B cell (primary cell): Measurements from ENCODE around the gene HMGXB3. TPM values are rescaled to one million over a fixed set of nuclear protein-coding genes. Genes with fewer than 3 reads are reported as not detected.

Source experiments
- ATAC-seq: fragments of 200-7000 bp; cut with Tn5 transposase; one replicate; pipeline ENCODE4 v1.10.0; 2021; ENCODE audit warnings: low read depth, mild to moderate bottlenecking, moderate number of reproducible peaks, moderate library complexity
- CTCF ChIA-PET: fragments of 350-600 bp; sonication (Branson Sonifier 250); formaldehyde crosslinking; loops from one replicate; lab custom pipeline; 2021; ENCODE audit warnings: antibody characterized with exemption, inconsistent platforms; lab: Charles Lee
- POLR2A ChIA-PET: fragments of 350-600 bp; sonication (Branson Sonifier 250); formaldehyde crosslinking; loops from one replicate; lab custom pipeline; 2021; ENCODE audit warnings: antibody characterized with exemption; lab: Charles Lee
- DNase-seq: peaks from one replicate; pipeline ENCODE4 v3.0.0; 2013
- H2AFZ ChIP-seq: 2 replicates; pipeline ENCODE4 v1.6.1; 2012; ENCODE audit warnings: mild to moderate bottlenecking, low read depth, low read length; ENCODE audit not compliant: insufficient read depth, poor library complexity, severe bottlenecking
- H3K27ac ChIP-seq, 2 donors: 1 replicate in 1 of 2; 2 replicates in 1 of 2; pipeline ENCODE4 v1.5.1; 2012 to 2013; ENCODE audit warnings: low read length in 2 of 2, mild to moderate bottlenecking in 2 of 2, moderate library complexity in 1 of 2
- H3K27me3 ChIP-seq, 4 experiments: fragments of 200-600 bp in 1 of 4; sonication (generic) in 1 of 4; replicated peaks in 1 of 4; 1 replicate in 2 of 4; 2 replicates in 2 of 4; pipeline versions ENCODE4 v1.6.1 to v1.7.0; 2013 to 2016; ENCODE audit warnings: low read length in 3 of 4, mild to moderate bottlenecking in 2 of 4, mixed read lengths in 1 of 4, moderate library complexity in 1 of 4; ENCODE audit not compliant: insufficient read depth in 4 of 4, control insufficient read depth in 3 of 4; ENCODE audit errors: control extremely low read depth in 1 of 4
- H3K36me3 ChIP-seq, 2 experiments: replicated peaks in 1 of 2; 1 replicate in 1 of 2; 2 replicates in 1 of 2; pipeline versions ENCODE4 v1.6.1 to v1.7.1; 2013; ENCODE audit warnings: low read length in 1 of 2; ENCODE audit not compliant: insufficient read depth in 2 of 2, control insufficient read depth in 1 of 2; ENCODE audit errors: control extremely low read depth in 1 of 2, extremely low read depth in 1 of 2
- H3K4me1 ChIP-seq, 2 donors: fragments of 200-600 bp in 1 of 2; sonication (generic) in 1 of 2; 1 replicate in 1 of 2; 2 replicates in 1 of 2; pipeline versions ENCODE4 v1.5.1 to v1.6.1; 2013 to 2017; ENCODE audit warnings: low read length in 2 of 2; ENCODE audit not compliant: control insufficient read depth in 2 of 2, insufficient read depth in 2 of 2
- H3K4me2 ChIP-seq: replicated peaks from 2 replicates; pipeline ENCODE3; 2012; ENCODE audit warnings: mild to moderate bottlenecking, low read depth, low read length; ENCODE audit not compliant: poor library complexity, severe bottlenecking
- H3K4me3 ChIP-seq, 5 experiments: fragments of 200-600 bp in 1 of 5; sonication (generic) in 1 of 5; 1 replicate in 3 of 5; 2 replicates in 2 of 5; pipeline versions ENCODE4 v1.5.1 to v1.7.0; 2011 to 2016; ENCODE audit warnings: low read length in 4 of 5, mild to moderate bottlenecking in 4 of 5, low read depth in 2 of 5, control low read depth in 1 of 5, moderate library complexity in 1 of 5; ENCODE audit not compliant: insufficient read depth in 1 of 5; ENCODE audit errors: control extremely low read depth in 1 of 5, extremely low read depth in 1 of 5
- H3K79me2 ChIP-seq: fragments of 200-600 bp; sonication (generic); one replicate; pipeline ENCODE4 v1.6.0; 2016; ENCODE audit warnings: low read length; ENCODE audit not compliant: control insufficient read depth, insufficient read depth
- H3K9ac ChIP-seq: fragments of 200-600 bp; sonication (generic); 2 replicates; pipeline ENCODE4 v1.6.1; 2017; ENCODE audit warnings: mild to moderate bottlenecking, low read length, moderate library complexity
- H3K9me3 ChIP-seq, 3 donors: one replicate each; pipeline versions ENCODE4 v1.6.1 to v1.7.1; 2013; ENCODE audit warnings: low read length in 2 of 3; ENCODE audit not compliant: control insufficient read depth in 2 of 3, insufficient read depth in 1 of 3; ENCODE audit errors: control extremely low read depth in 1 of 3
- H4K20me1 ChIP-seq: 2 replicates; pipeline ENCODE4 v1.6.0; 2012; ENCODE audit warnings: mild to moderate bottlenecking, low read length; ENCODE audit not compliant: insufficient read depth, control insufficient read depth, poor library complexity, severe bottlenecking
- H3K27ac Mint-ChIP-seq: one replicate; pipeline ENCODE4 v1.8.0; 2021; ENCODE audit warnings: mixed read lengths
- H3K27me3 Mint-ChIP-seq: one replicate; pipeline ENCODE4 v1.8.0; 2021; ENCODE audit warnings: mixed read lengths
- H3K4me1 Mint-ChIP-seq: one replicate; pipeline ENCODE4 v1.8.0; 2021; ENCODE audit warnings: mixed read lengths
- H3K4me3 Mint-ChIP-seq: one replicate; pipeline ENCODE4 v1.8.0; 2021; ENCODE audit warnings: mixed read lengths
- H3K9me3 Mint-ChIP-seq: one replicate; pipeline ENCODE4 v1.8.0; 2022; ENCODE audit warnings: mixed read lengths; ENCODE audit not compliant: insufficient read depth
- EZH2 ChIP-seq: IDR thresholded peaks from 2 replicates; pipeline ENCODE4 v1.6.1; 2012; ENCODE audit warnings: borderline replicate concordance, low read depth, mild to moderate bottlenecking, moderate library complexity, low read length; ENCODE audit not compliant: insufficient read depth, poor library complexity, severe bottlenecking
- WGBS: methylation state at CpG from one replicate; pipeline ENCODE4 v1.1.5; 2013; ENCODE audit warnings: missing lambda C conversion rate; ENCODE audit not compliant: insufficient coverage; 5-methylcytosine and 5-hydroxymethylcytosine counted together
- intact Hi-C: fragments of 100-400 bp; cut with micrococcal nuclease; formaldehyde crosslinking; loops from one replicate; pipeline ENCODE4 v1.10.0; 2022
- polyA plus RNA-seq: library from polyadenylated mRNA; depleted of rRNA; stranded (reverse); fragments of >200 nt; gene quantifications from 2 replicates; pipeline ENCODE4 v1.2.3, GENCODE V29; 2012
- total RNA-seq, 2 donors: library from RNA; stranded (reverse); fragments of 120-200 nt in 1 of 2; gene quantifications; 1 replicate in 1 of 2; 2 replicates in 1 of 2; pipeline versions ENCODE4 v1.2.3 to v1.2.4, GENCODE V29; 2013 to 2022
- TF ChIP-seq, protein P1 (sequence below): fragments of 200-600 bp; IDR thresholded peaks from one replicate; pipeline ENCODE4 v1.8.0; 2022; ENCODE audit warnings: antibody characterized with exemption, mild to moderate bottlenecking

The HMGXB3 gene
- total and polyA plus RNA-seq, 2 donors (not counting 1 experiment from before 2014, with no cell fraction given) = 28.5 to 35.7 TPM

DNA sequence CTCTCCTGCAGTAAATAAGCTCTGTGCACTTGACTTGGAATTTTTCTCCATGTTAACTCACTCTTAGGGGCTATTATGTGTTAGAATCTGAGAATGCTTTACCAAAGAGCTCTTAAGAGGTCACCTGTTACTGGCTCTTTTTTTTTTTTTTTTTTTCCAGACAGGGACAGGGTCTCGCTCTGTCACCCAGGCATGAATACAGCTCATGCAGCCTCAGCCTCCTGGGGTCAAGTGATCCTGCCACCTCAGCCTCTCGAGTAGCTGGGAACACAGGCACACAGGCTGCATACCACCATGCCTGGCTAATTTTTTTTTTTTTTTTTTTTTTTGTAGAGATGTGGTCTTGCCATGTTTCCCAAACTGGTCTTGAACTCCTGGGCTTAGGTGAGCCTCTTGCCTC, 22.1 kb downstream of the HMGXB3 start:
- Histone ChIP-seq H3K36me3 (peaks cover 8 to 80% of the 10 kb centered on the region in 2 experiments), H3K27ac (no peak overlapping the region), H3K4me3 (no peak overlapping the region), H3K9ac (no peak overlapping the region), H3K27me3 (no peaks in the 10 kb centered on the region), H2AFZ (no peak overlapping the region), H3K4me2 (no peak overlapping the region), H4K20me1 (peaks cover 4% of the 10 kb centered on the region), H3K9me3 (no peaks in the 10 kb centered on the region), H3K4me1 (no peaks in the 10 kb centered on the region), H3K79me2 (no peaks in the 10 kb centered on the region)
- H3K27me3 Mint-ChIP-seq = no peaks in the 10 kb centered on the region
- WGBS = 100% methylated on average over 2 of the region's 2 CpGs
- TF ChIP-seq EZH2 = no peak
- TF ChIP-seq, protein P1, sequence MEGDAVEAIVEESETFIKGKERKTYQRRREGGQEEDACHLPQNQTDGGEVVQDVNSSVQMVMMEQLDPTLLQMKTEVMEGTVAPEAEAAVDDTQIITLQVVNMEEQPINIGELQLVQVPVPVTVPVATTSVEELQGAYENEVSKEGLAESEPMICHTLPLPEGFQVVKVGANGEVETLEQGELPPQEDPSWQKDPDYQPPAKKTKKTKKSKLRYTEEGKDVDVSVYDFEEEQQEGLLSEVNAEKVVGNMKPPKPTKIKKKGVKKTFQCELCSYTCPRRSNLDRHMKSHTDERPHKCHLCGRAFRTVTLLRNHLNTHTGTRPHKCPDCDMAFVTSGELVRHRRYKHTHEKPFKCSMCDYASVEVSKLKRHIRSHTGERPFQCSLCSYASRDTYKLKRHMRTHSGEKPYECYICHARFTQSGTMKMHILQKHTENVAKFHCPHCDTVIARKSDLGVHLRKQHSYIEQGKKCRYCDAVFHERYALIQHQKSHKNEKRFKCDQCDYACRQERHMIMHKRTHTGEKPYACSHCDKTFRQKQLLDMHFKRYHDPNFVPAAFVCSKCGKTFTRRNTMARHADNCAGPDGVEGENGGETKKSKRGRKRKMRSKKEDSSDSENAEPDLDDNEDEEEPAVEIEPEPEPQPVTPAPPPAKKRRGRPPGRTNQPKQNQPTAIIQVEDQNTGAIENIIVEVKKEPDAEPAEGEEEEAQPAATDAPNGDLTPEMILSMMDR = no peak
- POLR2A ChIA-PET = interaction anchor here (0.7 kb wide), 1 partner anchor 12 kb away, joined by 4 read pairs; no protein-coding TSS in a partner anchor
- DNase-seq (no peak), ATAC-seq (no peak)
- no peak overlapping the region for H3K27ac Mint-ChIP-seq
- no peaks in the 10 kb centered on the region for H3K9me3 Mint-ChIP-seq
- no peaks in the 10 kb centered on the region for H3K4me1 Mint-ChIP-seq
- intact Hi-C loops = no loop called here
- CTCF ChIA-PET = interaction anchor here (0.7 kb wide), 1 partner anchor 828 kb away, joined by 3 read pairs; no protein-coding TSS in a partner anchor
- H3K4me3 Mint-ChIP-seq = no peak overlapping the region

GRCh38 chr5:150023136-150023535, 22.6 kb downstream of the HMGXB3 start:
- POLR2A ChIA-PET = no interaction called here
- no peak overlapping the region for H3K4me3 Mint-ChIP-seq
- H3K4me1 Mint-ChIP-seq = no peaks in the 10 kb centered on the region
- no peaks in the 10 kb centered on the region for H3K79me2 ChIP-seq
- H3K9ac ChIP-seq = no peak overlapping the region
- no peaks in the 10 kb centered on the region for H3K27me3 Mint-ChIP-seq
- peaks cover 5 to 78% of the 10 kb centered on the region in 2 experiments for H3K36me3 ChIP-seq
- H3K27ac ChIP-seq = no peak overlapping the region
- H3K4me2 ChIP-seq = no peak overlapping the region
- WGBS = no CpG with 5 or more reads among the region's 1 CpG
- no peaks in the 10 kb centered on the region for H3K4me1 ChIP-seq
- H3K4me3 ChIP-seq = no peak overlapping the region
- H3K27me3 ChIP-seq = no peaks in the 10 kb centered on the region
- no peaks in the 10 kb centered on the region for H3K9me3 Mint-ChIP-seq
- TF ChIP-seq, protein P1 = no peak
- TF ChIP-seq EZH2 = no peak
- H4K20me1 ChIP-seq = peaks cover 4% of the 10 kb centered on the region
- intact Hi-C loops = no loop called here
- no peak for DNase-seq
- no peak overlapping the region for H3K27ac Mint-ChIP-seq
- H2AFZ ChIP-seq = no peak overlapping the region
- CTCF ChIA-PET = interaction anchor here (1.0 kb wide), 1 partner anchor 189 kb away, joined by 5 read pairs; no protein-coding TSS in a partner anchor
- no peaks in the 10 kb centered on the region for H3K9me3 ChIP-seq
- ATAC-seq = no peak
